Endothelial cell of umbilical vein (primary cell): Measurements from ENCODE around the gene AQP12B.

Experiments used
- CTCF ChIP-seq, 2 donors: IDR thresholded peaks; 1 replicate in 1 of 2; 2 replicates in 1 of 2; pipeline ENCODE4 v1.5.1; 2011; ENCODE audit warnings: low read length in 2 of 2, mild to moderate bottlenecking in 2 of 2, moderate library complexity in 2 of 2, control low read depth in 1 of 2, inconsistent platforms in 1 of 2, low read depth in 1 of 2; ENCODE audit not compliant: insufficient read depth in 1 of 2; ENCODE audit errors: extremely low read depth in 1 of 2
- EZH2 ChIP-seq: IDR thresholded peaks from 2 replicates; pipeline ENCODE4 v1.6.1; 2012; ENCODE audit warnings: borderline replicate concordance, low read depth, mild to moderate bottlenecking, moderate library complexity, low read length, inconsistent platforms; ENCODE audit not compliant: severe bottlenecking
- POLR2A ChIP-seq: IDR thresholded peaks from 2 replicates; pipeline ENCODE4 v1.6.1; 2012; ENCODE audit warnings: low read depth, mild to moderate bottlenecking, control low read depth, low read length
- POLR2AphosphoS5 ChIP-seq: IDR thresholded peaks from 2 replicates; pipeline ENCODE4 v1.6.1; 2012; ENCODE audit warnings: low read depth, mild to moderate bottlenecking, control low read depth, low read length, moderate library complexity; ENCODE audit not compliant: insufficient read depth

GRCh38 chr2:240708457-240708856, 25.8 kb upstream of the AQP12B start:
- no peak for TF ChIP-seq POLR2A
- TF ChIP-seq CTCF (IDR thresholded peaks at IDR 0.05; ENCODE audit: extremely low read depth in 1 of 2, insufficient read depth in 1 of 2, low read depth in 1 of 2, low read length in 2 of 2): no peak
- no peak for TF ChIP-seq EZH2
- TF ChIP-seq POLR2AphosphoS5: no peak
